ENCODE results near the gene GCSAM.

GRCh38 chr3:112093180-112093522 lies 39.9 kb downstream of the GCSAM start:
- TF ChIP-seq CTCF (IDR thresholded peaks at IDR 0.05) (no peak), POLR2A (IDR thresholded peaks at IDR 0.05) (no peak), EP300 (IDR thresholded peaks at IDR 0.05) (no peak)

Data from upper lobe of left lung (tissue), 4 donors.